T47D (cell line): ENCODE results near the gene EP400.

ENCODE experiments used
- DNase-seq, 2 experiments: peaks; one replicate each; pipeline versions ENCODE4 v3.0.0 to v3.0.0-alpha.2; 2011 to 2012; ENCODE audit warnings: low read depth in 1 of 2, low spot score in 1 of 2
- JUND ChIP-seq: IDR thresholded peaks from 2 replicates; pipeline ENCODE4 v1.6.1; 2012; ENCODE audit warnings: low read depth
- in situ Hi-C: cut with HindIII; loops from 2 replicates; pipeline ENCODE4 v1.10.0; 2016; ENCODE audit warnings: low sequenced_read_pairs, low pct_unique_long_range_greater_than_20kb

Gene EP400, protein sequence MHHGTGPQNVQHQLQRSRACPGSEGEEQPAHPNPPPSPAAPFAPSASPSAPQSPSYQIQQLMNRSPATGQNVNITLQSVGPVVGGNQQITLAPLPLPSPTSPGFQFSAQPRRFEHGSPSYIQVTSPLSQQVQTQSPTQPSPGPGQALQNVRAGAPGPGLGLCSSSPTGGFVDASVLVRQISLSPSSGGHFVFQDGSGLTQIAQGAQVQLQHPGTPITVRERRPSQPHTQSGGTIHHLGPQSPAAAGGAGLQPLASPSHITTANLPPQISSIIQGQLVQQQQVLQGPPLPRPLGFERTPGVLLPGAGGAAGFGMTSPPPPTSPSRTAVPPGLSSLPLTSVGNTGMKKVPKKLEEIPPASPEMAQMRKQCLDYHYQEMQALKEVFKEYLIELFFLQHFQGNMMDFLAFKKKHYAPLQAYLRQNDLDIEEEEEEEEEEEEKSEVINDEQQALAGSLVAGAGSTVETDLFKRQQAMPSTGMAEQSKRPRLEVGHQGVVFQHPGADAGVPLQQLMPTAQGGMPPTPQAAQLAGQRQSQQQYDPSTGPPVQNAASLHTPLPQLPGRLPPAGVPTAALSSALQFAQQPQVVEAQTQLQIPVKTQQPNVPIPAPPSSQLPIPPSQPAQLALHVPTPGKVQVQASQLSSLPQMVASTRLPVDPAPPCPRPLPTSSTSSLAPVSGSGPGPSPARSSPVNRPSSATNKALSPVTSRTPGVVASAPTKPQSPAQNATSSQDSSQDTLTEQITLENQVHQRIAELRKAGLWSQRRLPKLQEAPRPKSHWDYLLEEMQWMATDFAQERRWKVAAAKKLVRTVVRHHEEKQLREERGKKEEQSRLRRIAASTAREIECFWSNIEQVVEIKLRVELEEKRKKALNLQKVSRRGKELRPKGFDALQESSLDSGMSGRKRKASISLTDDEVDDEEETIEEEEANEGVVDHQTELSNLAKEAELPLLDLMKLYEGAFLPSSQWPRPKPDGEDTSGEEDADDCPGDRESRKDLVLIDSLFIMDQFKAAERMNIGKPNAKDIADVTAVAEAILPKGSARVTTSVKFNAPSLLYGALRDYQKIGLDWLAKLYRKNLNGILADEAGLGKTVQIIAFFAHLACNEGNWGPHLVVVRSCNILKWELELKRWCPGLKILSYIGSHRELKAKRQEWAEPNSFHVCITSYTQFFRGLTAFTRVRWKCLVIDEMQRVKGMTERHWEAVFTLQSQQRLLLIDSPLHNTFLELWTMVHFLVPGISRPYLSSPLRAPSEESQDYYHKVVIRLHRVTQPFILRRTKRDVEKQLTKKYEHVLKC (N-terminal part only)

DNA sequence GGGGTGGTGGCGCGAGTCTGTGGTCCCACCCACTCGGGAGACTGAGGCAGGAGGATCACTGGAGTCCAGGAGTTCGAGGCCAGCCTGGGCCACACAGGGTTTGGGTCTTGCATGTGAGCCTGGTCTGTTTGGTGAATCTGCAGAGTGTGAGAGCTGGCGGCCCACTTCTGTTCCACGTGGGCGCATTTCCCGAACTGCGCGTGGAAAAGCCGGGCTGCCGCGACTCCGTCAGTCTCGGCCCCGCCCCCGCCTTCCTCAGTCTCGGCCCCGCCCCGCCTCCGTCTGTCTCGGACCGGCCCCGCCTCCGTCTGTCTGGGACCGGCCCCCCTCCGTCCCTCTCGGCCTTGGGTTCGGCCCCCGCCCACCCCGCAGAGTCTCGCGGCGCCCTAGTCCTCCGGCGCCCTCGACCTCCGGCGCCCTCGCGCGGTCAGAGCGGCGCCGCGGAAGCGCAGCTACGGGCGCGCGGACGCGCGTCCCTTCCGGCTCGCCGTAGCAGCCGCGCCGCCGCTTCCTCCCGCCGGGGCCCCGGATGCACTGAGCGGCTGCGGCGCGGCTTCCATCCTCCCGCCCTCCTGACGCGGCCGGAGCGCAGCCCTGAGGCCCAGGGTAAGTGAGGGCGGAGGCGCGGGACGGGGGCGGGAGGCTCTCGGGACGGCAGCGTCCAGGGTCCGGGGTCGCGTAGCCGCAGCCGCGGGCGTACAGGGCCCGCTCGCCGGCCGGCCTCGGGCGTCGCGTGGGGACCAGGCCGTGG is at the start of gene EP400:
EP400 (plus strand) TSS at position 512 of the 751 bp plus-strand sequence. CDS start 10,678 bp downstream, outside the sequence.
- DNase-seq, result peak; percentile 94 to 98
- in situ Hi-C loops, result no loop called here
- TF ChIP-seq JUND, result no peak

DNA sequence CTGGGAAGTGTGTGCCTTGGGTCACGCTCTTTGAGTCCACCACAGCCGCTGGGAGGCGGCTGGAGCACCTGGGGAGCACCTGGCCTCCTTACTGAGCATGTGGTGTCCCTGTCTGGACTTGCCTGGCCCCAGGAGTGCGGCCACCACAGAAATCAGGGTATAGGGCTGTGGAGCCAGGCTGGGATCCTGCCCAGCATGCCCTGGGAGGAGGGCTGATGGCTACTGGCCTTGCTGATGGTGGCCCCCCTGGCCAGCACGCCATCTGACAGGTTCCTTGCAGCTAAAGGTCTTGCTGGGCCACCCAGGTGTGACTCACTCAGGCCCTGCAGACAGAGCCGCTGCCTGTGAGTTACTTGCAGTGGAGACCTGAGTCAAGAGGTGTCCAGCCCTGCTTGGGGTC is 49.3 kb upstream of the EP400 start:
- TF ChIP-seq JUND, result no peak
- in situ Hi-C loops, result no loop called here

DNA sequence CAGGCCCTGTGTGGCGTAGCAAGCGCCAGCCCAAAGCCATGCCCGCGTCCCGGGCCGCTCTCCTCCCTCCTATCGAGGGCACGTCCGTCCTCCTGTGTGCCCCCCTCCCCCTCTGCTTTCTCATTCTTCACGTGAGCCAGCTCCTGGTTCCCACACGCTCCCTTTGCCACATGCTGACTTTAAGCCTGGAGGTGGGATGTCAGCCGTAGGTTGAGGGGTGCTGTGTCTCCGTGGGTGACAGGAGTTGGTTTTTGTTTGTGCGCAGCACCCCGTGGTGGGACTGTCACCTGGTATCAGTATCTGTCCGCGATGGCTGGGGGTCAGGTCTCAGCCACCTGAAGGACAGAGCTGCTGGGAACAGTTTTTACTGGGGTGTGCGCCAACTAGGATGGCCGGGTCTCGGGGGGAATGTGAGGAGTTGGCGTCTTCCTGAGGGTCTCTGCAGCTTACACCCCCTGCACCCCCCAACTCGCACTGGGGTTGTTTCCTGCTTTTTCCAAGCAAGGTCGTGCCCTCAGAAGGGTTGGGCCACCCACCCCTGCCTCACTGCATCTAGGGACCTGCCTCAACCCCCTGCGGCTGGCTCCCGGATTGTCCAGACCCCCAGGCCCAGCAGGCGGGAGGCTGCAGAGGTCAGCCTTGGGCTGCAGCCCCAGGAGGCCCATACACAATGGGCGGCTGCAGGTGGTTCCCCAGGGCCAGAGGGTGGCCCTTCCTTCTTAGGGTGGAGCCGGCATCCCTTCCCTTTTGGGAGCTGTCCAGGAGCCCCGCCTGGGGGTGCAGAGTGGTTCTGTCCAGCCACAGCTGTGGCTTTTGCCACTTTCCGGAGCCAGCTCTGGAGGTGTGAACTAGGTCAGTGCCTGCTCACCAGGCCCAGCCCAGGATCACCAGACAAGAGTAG is 48.1 kb upstream of the EP400 start:
- peak in 1 of 2 experiments; percentile 55 for DNase-seq
- TF ChIP-seq JUND, result no peak
- in situ Hi-C loops, result no loop called here

More for the DNA sequence above, 49.3 kb upstream of the EP400 start:
- DNase-seq, result no peak

DNA sequence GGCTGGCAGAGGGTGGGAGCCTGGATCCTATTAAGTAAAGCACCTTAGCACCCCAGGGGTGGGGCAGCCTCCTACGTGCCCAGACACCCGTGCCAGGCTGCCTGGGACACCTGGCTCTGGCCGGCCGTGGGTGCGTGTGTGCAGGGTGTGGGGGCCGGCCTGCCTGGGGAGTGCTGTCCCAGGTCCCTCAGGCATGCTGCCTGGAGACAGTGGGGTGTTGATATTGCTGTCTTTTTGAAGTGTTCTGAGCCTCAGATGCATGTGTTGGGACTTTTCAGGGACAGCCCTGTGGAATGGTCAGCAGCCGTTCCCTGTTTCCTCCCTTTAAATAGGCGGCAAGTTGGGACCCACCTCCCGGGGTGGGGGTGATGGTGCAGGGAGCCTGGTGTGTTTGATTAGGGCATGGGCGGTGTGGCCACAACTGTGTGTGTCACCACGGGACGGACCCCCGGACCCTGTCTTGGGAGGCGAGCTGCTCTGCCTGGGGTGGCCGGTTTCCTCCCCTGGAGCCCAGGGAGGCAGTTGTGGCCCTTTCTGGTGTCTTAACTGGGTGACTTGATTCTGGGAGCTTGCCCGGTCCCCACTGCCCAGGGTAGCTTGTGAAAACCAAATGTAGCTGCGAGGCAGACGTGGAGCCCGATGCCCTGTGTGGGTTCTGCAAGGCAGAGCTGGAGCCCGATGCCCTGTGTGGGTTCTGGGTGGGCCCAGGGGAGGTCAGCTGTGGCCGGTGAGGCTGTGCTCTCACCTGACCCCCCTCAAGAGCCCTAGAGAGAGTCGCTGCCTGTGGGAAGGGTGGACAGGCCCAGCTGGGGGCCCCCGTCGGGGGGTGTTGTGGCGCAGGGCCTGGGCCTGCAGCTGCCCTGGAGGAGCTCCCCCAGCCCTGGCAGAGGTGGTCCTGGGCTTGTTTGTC is 47.2 kb upstream of the EP400 start:
- no peak for DNase-seq
- no peak for TF ChIP-seq JUND
- in situ Hi-C loops, result no loop called here

DNA sequence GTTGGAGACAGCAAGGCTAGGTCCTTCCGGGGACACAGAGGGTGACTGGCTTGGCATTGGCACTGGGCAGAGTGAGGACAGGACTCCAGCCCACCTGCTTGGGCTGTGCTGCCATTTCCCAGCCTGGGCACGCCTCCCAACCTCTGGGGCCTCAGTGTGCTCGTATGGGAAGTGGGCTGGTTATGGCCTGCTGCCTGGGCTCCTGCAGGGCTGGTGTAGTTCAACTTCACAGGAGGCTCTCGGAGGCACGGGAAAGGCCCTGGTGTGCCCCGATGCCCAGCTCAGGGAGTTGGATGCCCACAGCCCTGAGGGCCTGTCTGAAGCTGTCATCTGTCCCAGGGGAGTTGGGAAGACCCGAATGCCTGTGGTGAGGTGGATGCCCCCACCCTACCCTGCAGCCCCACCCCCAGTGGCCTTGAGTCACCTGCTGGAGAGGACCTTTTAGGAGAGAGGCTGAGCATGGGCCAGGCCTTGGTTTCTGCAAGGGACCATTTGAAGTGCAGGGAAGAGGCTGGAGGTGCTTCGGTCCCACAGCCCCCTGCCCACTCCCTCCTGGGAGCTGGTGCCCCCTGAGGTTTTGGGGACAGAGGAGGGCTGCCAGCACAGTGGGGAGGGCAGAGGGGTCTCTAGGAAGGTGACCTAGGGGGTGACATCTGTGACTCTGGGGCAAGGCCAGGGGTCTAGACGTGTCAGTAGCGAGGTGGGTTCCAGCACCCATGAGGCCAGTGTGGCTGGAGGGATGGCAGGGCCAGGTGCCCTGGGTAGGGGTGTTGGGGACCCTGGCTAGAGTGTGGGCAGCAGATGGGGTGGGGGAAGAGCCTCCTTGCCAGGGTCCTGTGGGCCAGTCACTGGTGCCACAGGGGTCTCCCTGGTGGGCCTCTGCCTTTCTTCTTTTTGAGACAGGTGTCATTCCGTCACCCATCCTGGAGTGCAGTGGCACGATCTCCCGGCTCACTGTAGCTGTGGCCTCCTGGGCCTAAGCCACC is 46.2 kb upstream of the EP400 start:
- in situ Hi-C loops, result no loop called here
- DNase-seq, result no peak
- TF ChIP-seq JUND, result no peak

DNA sequence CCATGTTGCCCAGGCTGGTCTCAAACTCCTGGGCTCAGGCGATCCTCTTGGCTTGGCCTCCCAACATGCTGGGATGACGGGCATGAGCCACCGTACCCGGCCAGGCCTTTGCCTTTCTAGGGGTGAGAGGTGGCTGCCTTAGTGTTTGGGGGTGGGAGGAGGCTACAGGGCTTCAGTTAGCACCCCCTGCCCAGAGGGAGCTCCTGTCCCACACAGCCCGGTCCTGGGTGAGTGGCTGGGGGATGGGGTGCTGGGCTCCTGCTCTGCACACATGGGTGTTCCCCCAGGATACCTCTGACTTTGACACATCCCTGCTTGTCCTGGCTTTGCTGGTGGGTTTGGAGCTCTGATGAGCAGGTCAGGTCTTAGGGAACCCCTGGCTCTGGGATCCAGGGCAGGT is 45.4 kb upstream of the EP400 start:
- TF ChIP-seq JUND, result no peak
- in situ Hi-C loops, result no loop called here
- no peak for DNase-seq

DNA sequence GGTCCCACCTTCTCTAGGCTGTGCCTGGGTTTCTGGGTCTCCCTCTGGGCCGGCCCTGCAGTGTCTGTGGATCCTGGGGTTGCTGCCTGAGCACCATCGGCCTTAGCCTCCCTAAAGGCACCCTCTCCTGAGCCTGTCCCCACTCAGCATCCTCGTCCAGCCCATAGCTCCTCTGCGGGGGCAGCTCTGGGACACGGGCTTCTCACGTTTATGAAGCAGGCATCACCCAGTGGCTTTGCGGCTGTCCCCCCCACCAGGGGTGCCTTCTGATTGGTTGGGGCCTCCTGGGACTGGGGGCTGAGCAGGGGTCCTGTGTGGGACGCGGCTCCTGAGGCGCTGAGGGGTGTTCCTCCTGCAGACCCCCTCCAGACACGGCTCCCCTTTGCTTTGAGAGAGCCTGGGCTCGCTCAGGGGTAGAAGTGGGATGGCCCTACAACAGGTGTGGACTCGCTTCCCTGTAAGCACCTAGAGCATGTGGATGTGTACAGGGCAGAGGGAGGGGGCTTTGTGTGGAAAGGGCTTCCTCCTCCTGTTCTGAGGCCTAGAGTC is 44.6 kb upstream of the EP400 start:
- in situ Hi-C loops, result no loop called here
- no peak for DNase-seq
- TF ChIP-seq JUND, result no peak

DNA sequence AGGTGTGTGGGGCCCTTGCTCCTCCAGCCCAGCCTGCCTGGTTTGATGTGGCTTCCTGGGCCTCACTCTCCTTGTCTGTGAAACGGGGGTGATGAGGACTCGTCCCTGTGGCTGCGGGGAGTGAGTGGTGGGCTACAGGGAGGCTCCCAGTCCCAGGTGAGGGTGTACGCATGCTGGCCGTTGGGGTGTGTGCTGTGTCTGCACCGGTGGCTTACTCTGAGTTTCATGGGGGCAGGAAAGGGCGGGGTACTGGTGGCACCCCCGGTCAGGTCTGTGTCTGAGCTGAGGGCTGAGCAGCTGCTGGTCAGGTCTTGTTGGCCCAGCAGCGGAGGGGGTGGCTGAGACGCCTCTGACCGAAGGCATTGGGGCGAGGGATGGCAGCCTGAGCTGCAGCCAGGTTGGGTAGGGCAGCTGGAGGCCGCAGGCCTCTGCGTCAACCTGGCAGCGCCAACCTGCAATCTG is 44.1 kb upstream of the EP400 start:
- no peak for TF ChIP-seq JUND
- in situ Hi-C loops, result no loop called here
- no peak for DNase-seq
